Stimulated activated CD4-positive, alpha-beta T cell treated with anti-CD3 and anti-CD28 coated beads, Interleukin-1b, Interleukin-23, amount 100 ng/mL, for 4 hours (primary cell): ENCODE results near the gene DRGX.

ENCODE experiments used
- DNase-seq, 2 donors: peaks; one replicate each; pipeline ENCODE4 v3.0.0-alpha.2; 2020; ENCODE audit warnings: low read depth in 2 of 2

DRGX gene

GRCh38 chr10:49362596-49363260, 33.2 kb downstream of the DRGX start:
- no peak for DNase-seq

- no peak for DNase-seq
Measured at GRCh38 chr10:49361735-49362568, 33.9 kb downstream of the DRGX start.

GRCh38 chr10:49361178-49361554, 34.7 kb downstream of the DRGX start:
- no peak for DNase-seq

GRCh38 chr10:49360271-49361177, 35.4 kb downstream of the DRGX start:
- no peak for DNase-seq

GRCh38 chr10:49359349-49360270, 36.3 kb downstream of the DRGX start:
- no peak for DNase-seq

- DNase-seq = no peak
Measured at GRCh38 chr10:49357910-49358309, 38.0 kb downstream of the DRGX start.

- no peak for DNase-seq
Measured at GRCh38 chr10:49356944-49357343, 38.9 kb downstream of the DRGX start.

- no peak for DNase-seq
Measured at GRCh38 chr10:49356181-49356580, 39.7 kb downstream of the DRGX start.

GRCh38 chr10:49355221-49355620, 40.7 kb downstream of the DRGX start:
- DNase-seq = no peak

- no peak for DNase-seq
Measured at GRCh38 chr10:49354593-49354992, 41.3 kb downstream of the DRGX start.

- no peak for DNase-seq
Measured at GRCh38 chr10:49353895-49354566, 41.9 kb downstream of the DRGX start.

- DNase-seq = no peak
Measured at GRCh38 chr10:49353026-49353894, 42.6 kb downstream of the DRGX start.

GRCh38 chr10:49352323-49352722, 43.6 kb downstream of the DRGX start:
- no peak for DNase-seq

- no peak for DNase-seq
Measured at GRCh38 chr10:49351669-49352068, 44.2 kb downstream of the DRGX start.

GRCh38 chr10:49350846-49351532, 44.9 kb downstream of the DRGX start:
- DNase-seq = no peak

GRCh38 chr10:49350138-49350537, 45.8 kb downstream of the DRGX start:
- no peak for DNase-seq

- no peak for DNase-seq
Measured at GRCh38 chr10:49349390-49349789, 46.5 kb downstream of the DRGX start.

GRCh38 chr10:49348593-49348992, 47.3 kb downstream of the DRGX start:
- DNase-seq = no peak

GRCh38 chr10:49347827-49348226, 48.1 kb downstream of the DRGX start:
- DNase-seq = no peak
